Measurements from ENCODE around the gene GEN1.

- TF ChIP-seq POLR2AphosphoS5 (IDR thresholded peaks at IDR 0.05) (no peak), POLR2A (IDR thresholded peaks at IDR 0.05) (no peak), CTCF (IDR thresholded peaks at IDR 0.05 in 8 of 11, conservative IDR thresholded peaks at IDR 0.05 in 3 of 11) (no peak)
Observed at GRCh38 chr2:17793803-17794354, 39.9 kb downstream of the GEN1 start.
